Neuronal stem cell (in vitro differentiated cells): ENCODE measurements around the gene EIPR1.

Experiments used
- DNase-seq: peaks from one replicate; pipeline ENCODE4 v3.0.0-alpha.2; 2013; ENCODE audit warnings: low spot score
- H2AFZ ChIP-seq: one replicate; pipeline ENCODE4 v1.6.1; 2013; ENCODE audit warnings: mild to moderate bottlenecking, low read length, inconsistent platforms
- H2AK5ac ChIP-seq: 2 replicates; pipeline ENCODE4 v1.6.1; 2013; ENCODE audit warnings: low read depth, mild to moderate bottlenecking, inconsistent platforms, low read length, moderate library complexity, mixed read lengths
- H2BK120ac ChIP-seq: 2 replicates; pipeline ENCODE4 v1.6.1; 2013; ENCODE audit warnings: low read depth, mild to moderate bottlenecking, inconsistent platforms, low read length, moderate library complexity, mixed read lengths
- H2BK12ac ChIP-seq: one replicate; pipeline ENCODE4 v1.6.1; 2013; ENCODE audit warnings: low read length, inconsistent platforms
- H2BK15ac ChIP-seq: 2 replicates; pipeline ENCODE4 v1.6.1; 2013; ENCODE audit warnings: mild to moderate bottlenecking, low read length, inconsistent platforms, mixed read lengths
- H2BK5ac ChIP-seq: one replicate; pipeline ENCODE4 v1.6.1; 2013; ENCODE audit warnings: inconsistent platforms, mild to moderate bottlenecking, low read length, moderate library complexity
- H3K14ac ChIP-seq: one replicate; pipeline ENCODE4 v1.6.1; 2013; ENCODE audit warnings: low read length, inconsistent platforms
- H3K18ac ChIP-seq: 2 replicates; pipeline ENCODE4 v1.6.1; 2013; ENCODE audit warnings: low read length, inconsistent platforms
- H3K23ac ChIP-seq: 2 replicates; pipeline ENCODE4 v1.6.1; 2013; ENCODE audit warnings: low read depth, mild to moderate bottlenecking, mixed read lengths, low read length, inconsistent platforms; ENCODE audit not compliant: poor library complexity
- H3K27ac ChIP-seq: replicated peaks from 3 replicates; pipeline ENCODE4 v1.5.1; 2013; ENCODE audit warnings: low read length, inconsistent platforms
- H3K27me3 ChIP-seq, 3 experiments: 2 replicates each; pipeline ENCODE4 v1.6.1; 2013; ENCODE audit warnings: low read length in 3 of 3, mild to moderate bottlenecking in 2 of 3, inconsistent platforms in 1 of 3, low read depth in 1 of 3, mixed read lengths in 1 of 3, moderate library complexity in 1 of 3; ENCODE audit not compliant: control insufficient read depth in 3 of 3, insufficient read depth in 3 of 3
- H3K36me3 ChIP-seq, 2 donors: replicated peaks in 1 of 2; 2 replicates each; pipeline ENCODE4 v1.6.1; 2013; ENCODE audit warnings: low read length in 2 of 2; ENCODE audit not compliant: control insufficient read depth in 2 of 2, insufficient read depth in 2 of 2
- H3K4ac ChIP-seq: 2 replicates; pipeline ENCODE4 v1.6.1; 2013; ENCODE audit warnings: inconsistent platforms, mild to moderate bottlenecking, low read length, moderate library complexity
- H3K4me1 ChIP-seq, 2 donors: 1 replicate in 1 of 2; 2 replicates in 1 of 2; pipeline ENCODE4 v1.6.1; 2013; ENCODE audit warnings: low read length in 2 of 2, low read depth in 1 of 2; ENCODE audit not compliant: control insufficient read depth in 2 of 2, insufficient read depth in 1 of 2
- H3K4me2 ChIP-seq: one replicate; pipeline ENCODE4 v1.6.1; 2013; ENCODE audit warnings: mild to moderate bottlenecking, low read length, inconsistent platforms; ENCODE audit not compliant: insufficient read depth, poor library complexity, severe bottlenecking
- H3K4me3 ChIP-seq, 2 donors: 2 replicates each; pipeline ENCODE4 v1.5.1; 2013; ENCODE audit warnings: low read length in 2 of 2, mild to moderate bottlenecking in 2 of 2, inconsistent platforms in 1 of 2, moderate library complexity in 1 of 2
- H3K79me1 ChIP-seq: one replicate; pipeline ENCODE4 v1.6.1; 2013; ENCODE audit warnings: low read depth, mild to moderate bottlenecking, inconsistent platforms, low read length, moderate library complexity
- H3K9ac ChIP-seq: one replicate; pipeline ENCODE4 v1.6.1; 2013; ENCODE audit warnings: mild to moderate bottlenecking, low read depth, low read length, inconsistent platforms; ENCODE audit not compliant: poor library complexity
- H3K9me3 ChIP-seq, 2 donors: replicated peaks in 1 of 2; 2 replicates each; pipeline versions ENCODE3 to v1.6.1; 2013; ENCODE audit warnings: low read length in 2 of 2, mild to moderate bottlenecking in 2 of 2, inconsistent platforms in 1 of 2, low read depth in 1 of 2, mixed read lengths in 1 of 2, moderate library complexity in 1 of 2; ENCODE audit not compliant: control insufficient read depth in 2 of 2, insufficient read depth in 1 of 2
- H4K8ac ChIP-seq: one replicate; pipeline ENCODE4 v1.6.1; 2013; ENCODE audit warnings: low read depth, mild to moderate bottlenecking, inconsistent platforms, low read length, moderate library complexity
- H4K91ac ChIP-seq: one replicate; pipeline ENCODE4 v1.6.1; 2013; ENCODE audit warnings: low read length, low read depth, mild to moderate bottlenecking, inconsistent platforms; ENCODE audit not compliant: poor library complexity
- WGBS, 2 donors: extraction: QIAGEN DNeasy Blood & Tissue Kit; methylation state at CpG; one replicate each; pipeline ENCODE4 v1.1.7; 2013; ENCODE audit warnings: missing lambda C conversion rate in 2 of 2, mixed read lengths in 1 of 2; ENCODE audit not compliant: insufficient read length in 2 of 2, insufficient replicate concordance in 1 of 2; ENCODE audit errors: extremely low coverage in 2 of 2; 5-methylcytosine and 5-hydroxymethylcytosine counted together

Gene EIPR1

GRCh38 chr2:3179626-3180025 lies 198.0 kb downstream of the EIPR1 start:
- no peaks in the 10 kb centered on the region for H3K4me1 ChIP-seq
- H3K79me1 ChIP-seq, result peaks cover 6% of the 10 kb centered on the region
- no peak overlapping the region for H4K91ac ChIP-seq
- H3K18ac ChIP-seq, result no peak overlapping the region
- H3K4ac ChIP-seq, result no peak overlapping the region
- H3K9me3 ChIP-seq, result no peaks in the 10 kb centered on the region
- H2BK12ac ChIP-seq, result no peak overlapping the region
- H2BK15ac ChIP-seq, result no peak overlapping the region
- no peak for DNase-seq
- no peak overlapping the region for H3K9ac ChIP-seq
- no peak overlapping the region for H4K8ac ChIP-seq
- H3K23ac ChIP-seq, result no peak overlapping the region
- WGBS, 2 donors, result no CpG with 5 or more reads among the region's 11 CpGs
- no peaks in the 10 kb centered on the region for H3K27me3 ChIP-seq
- H2AK5ac ChIP-seq, result no peak overlapping the region
- peak overlapping the region; percentile 17 for H3K14ac ChIP-seq
- no peak overlapping the region for H2AFZ ChIP-seq
- H3K4me2 ChIP-seq, result no peak overlapping the region
- H2BK5ac ChIP-seq, result no peak overlapping the region
- no peak overlapping the region for H2BK120ac ChIP-seq
- H3K36me3 ChIP-seq, result peaks cover 1 to 3% of the 10 kb centered on the region in 2 donors
- H3K4me3 ChIP-seq, result no peak overlapping the region
- H3K27ac ChIP-seq, result no peak overlapping the region

GRCh38 chr2:3179208-3179607 lies 198.4 kb downstream of the EIPR1 start:
- H2BK120ac ChIP-seq, result no peak overlapping the region
- no peak overlapping the region for H2BK12ac ChIP-seq
- H3K4me1 ChIP-seq, result no peaks in the 10 kb centered on the region
- no peak overlapping the region for H3K4me3 ChIP-seq
- H2BK15ac ChIP-seq, result no peak overlapping the region
- H2AFZ ChIP-seq, result no peak overlapping the region
- WGBS, 2 donors, result no CpG with 5 or more reads among the region's 17 CpGs
- H3K14ac ChIP-seq, result no peak overlapping the region
- H3K9ac ChIP-seq, result peak overlapping the region; percentile 72
- peak overlapping the region; percentile 8 for H3K23ac ChIP-seq
- H4K8ac ChIP-seq, result no peak overlapping the region
- H3K79me1 ChIP-seq, result peaks cover 6% of the 10 kb centered on the region
- no peak overlapping the region for H3K27ac ChIP-seq
- H3K4me2 ChIP-seq, result no peak overlapping the region
- no peaks in the 10 kb centered on the region for H3K9me3 ChIP-seq
- H2AK5ac ChIP-seq, result peak overlapping the region; percentile 86
- no peak overlapping the region for H3K4ac ChIP-seq
- no peak for DNase-seq
- no peaks in the 10 kb centered on the region for H3K27me3 ChIP-seq
- H2BK5ac ChIP-seq, result no peak overlapping the region
- H3K18ac ChIP-seq, result no peak overlapping the region
- no peak overlapping the region for H4K91ac ChIP-seq
- H3K36me3 ChIP-seq, result peaks cover 1 to 3% of the 10 kb centered on the region in 2 donors

- no CpG with 5 or more reads among the region's 7 CpGs for WGBS, 2 donors
- H3K27me3 ChIP-seq, result no peaks in the 10 kb centered on the region
- no peak overlapping the region for H3K4ac ChIP-seq
- H3K14ac ChIP-seq, result no peak overlapping the region
- no peak for DNase-seq
- no peak overlapping the region for H3K9ac ChIP-seq
- no peaks in the 10 kb centered on the region for H3K9me3 ChIP-seq
- peaks cover 6% of the 10 kb centered on the region for H3K79me1 ChIP-seq
- no peak overlapping the region for H3K4me3 ChIP-seq
- no peak overlapping the region for H3K18ac ChIP-seq
- H2BK5ac ChIP-seq, result no peak overlapping the region
- H3K23ac ChIP-seq, result peak overlapping the region; percentile 67
- H3K36me3 ChIP-seq, result peaks cover 1 to 3% of the 10 kb centered on the region in 2 donors
- H4K8ac ChIP-seq, result no peak overlapping the region
- no peak overlapping the region for H2AK5ac ChIP-seq
- H2BK12ac ChIP-seq, result no peak overlapping the region
- no peak overlapping the region for H4K91ac ChIP-seq
- H2BK15ac ChIP-seq, result no peak overlapping the region
- no peak overlapping the region for H3K27ac ChIP-seq
- no peak overlapping the region for H2AFZ ChIP-seq
- no peaks in the 10 kb centered on the region for H3K4me1 ChIP-seq
- no peak overlapping the region for H2BK120ac ChIP-seq
- no peak overlapping the region for H3K4me2 ChIP-seq
Measured at GRCh38 chr2:3178578-3179031, 199.0 kb downstream of the EIPR1 start.

- peaks cover 6% of the 10 kb centered on the region for H3K79me1 ChIP-seq
- H2AFZ ChIP-seq, result no peak overlapping the region
- no peak overlapping the region for H3K4me3 ChIP-seq
- no peak overlapping the region for H3K18ac ChIP-seq
- H3K27me3 ChIP-seq, result no peaks in the 10 kb centered on the region
- H2BK12ac ChIP-seq, result no peak overlapping the region
- no peak overlapping the region for H3K23ac ChIP-seq
- no peaks in the 10 kb centered on the region for H3K4me1 ChIP-seq
- H2BK5ac ChIP-seq, result no peak overlapping the region
- no peak for DNase-seq
- H2BK120ac ChIP-seq, result no peak overlapping the region
- no peak overlapping the region for H3K27ac ChIP-seq
- no CpG with 5 or more reads among the region's 10 CpGs for WGBS, 2 donors
- H3K36me3 ChIP-seq, result peaks cover 1 to 7% of the 10 kb centered on the region in 2 donors
- no peak overlapping the region for H3K4ac ChIP-seq
- H4K8ac ChIP-seq, result no peak overlapping the region
- H3K14ac ChIP-seq, result no peak overlapping the region
- no peak overlapping the region for H2BK15ac ChIP-seq
- H2AK5ac ChIP-seq, result no peak overlapping the region
- no peak overlapping the region for H3K4me2 ChIP-seq
- H3K9ac ChIP-seq, result no peak overlapping the region
- no peak overlapping the region for H4K91ac ChIP-seq
- no peaks in the 10 kb centered on the region for H3K9me3 ChIP-seq
Measured at GRCh38 chr2:3177891-3178577, 199.6 kb downstream of the EIPR1 start.
